CD4-positive, alpha-beta T cell treated with Interleukin-4 for 4 hours (primary cell): Measurements from ENCODE around the gene MXRA7.
A peak's percentile ranks its signal among the peaks of the same experiment; 100 is the strongest.

Experiments
- DNase-seq: peaks from one replicate; pipeline ENCODE4 v3.0.0-alpha.2; 2020

Gene MXRA7

GRCh38 chr17:76691379-76692191 is 19.2 kb downstream of the MXRA7 start:
- DNase-seq, result no peak

GRCh38 chr17:76690596-76691280 is 20.0 kb downstream of the MXRA7 start:
- no peak for DNase-seq

DNA sequence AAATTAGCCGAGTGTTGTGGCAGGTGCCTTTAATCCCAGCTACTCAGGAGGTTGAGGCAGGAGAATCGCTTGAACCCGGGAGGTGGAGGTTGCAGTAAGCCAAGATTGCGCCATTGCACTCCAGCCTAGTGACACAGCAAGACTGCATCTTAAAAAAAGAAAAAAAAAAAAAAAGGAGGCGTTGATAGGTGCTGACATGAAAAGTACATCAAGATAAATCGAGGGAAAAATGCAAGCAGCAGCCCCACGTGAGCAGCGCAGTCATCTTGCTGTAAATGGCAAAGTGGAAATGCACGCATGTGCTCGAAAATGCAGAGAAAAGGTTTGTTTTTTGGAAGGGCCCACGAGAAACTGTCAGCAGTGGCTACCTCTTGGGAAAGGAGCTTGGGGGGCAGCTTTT is 20.9 kb downstream of the MXRA7 start:
- no peak for DNase-seq

GRCh38 chr17:76688165-76688622 is 22.6 kb downstream of the MXRA7 start:
- no peak for DNase-seq

DNA sequence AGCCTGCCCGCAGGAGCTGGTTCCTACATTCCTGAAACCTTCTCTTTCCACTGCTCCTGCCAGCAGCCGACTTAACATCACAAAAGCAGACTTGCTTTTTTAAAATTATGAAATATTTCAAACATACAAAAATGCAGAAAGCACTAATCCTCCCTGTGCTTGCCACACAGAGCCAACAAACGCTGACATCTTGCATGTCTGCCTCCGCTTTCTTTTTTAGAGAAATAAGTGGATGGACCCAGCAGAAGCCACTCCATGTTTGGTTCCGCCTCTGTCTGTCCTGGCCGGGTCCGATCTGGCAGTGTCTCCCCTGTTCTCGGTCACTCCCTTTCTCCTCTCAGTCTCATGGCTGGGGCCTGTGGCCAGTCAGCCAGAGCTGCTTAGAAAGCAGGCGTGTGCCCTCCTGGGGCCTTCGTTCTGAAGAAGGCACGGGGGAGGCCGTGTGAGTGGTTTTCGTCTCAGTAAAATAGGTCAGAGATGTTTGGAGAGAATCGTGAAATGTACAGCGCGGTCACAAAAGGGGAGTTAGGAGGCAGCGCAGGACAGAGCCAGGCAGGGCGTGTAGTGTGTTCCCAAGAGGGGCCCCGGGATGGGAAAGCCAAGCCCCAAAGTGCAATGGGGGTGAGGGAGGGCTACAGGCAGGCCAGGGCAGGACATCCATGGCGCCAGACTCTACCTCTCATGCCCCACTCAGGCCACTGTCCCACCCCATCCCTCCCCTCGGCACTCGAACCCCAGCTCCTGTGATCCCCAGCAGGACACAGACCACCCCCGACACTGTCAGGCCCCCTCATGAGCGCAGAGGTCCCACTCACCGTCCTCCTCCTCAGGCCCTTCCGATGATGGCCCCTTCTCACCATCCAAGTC is 23.2 kb downstream of the MXRA7 start:
- no peak for DNase-seq

DNA sequence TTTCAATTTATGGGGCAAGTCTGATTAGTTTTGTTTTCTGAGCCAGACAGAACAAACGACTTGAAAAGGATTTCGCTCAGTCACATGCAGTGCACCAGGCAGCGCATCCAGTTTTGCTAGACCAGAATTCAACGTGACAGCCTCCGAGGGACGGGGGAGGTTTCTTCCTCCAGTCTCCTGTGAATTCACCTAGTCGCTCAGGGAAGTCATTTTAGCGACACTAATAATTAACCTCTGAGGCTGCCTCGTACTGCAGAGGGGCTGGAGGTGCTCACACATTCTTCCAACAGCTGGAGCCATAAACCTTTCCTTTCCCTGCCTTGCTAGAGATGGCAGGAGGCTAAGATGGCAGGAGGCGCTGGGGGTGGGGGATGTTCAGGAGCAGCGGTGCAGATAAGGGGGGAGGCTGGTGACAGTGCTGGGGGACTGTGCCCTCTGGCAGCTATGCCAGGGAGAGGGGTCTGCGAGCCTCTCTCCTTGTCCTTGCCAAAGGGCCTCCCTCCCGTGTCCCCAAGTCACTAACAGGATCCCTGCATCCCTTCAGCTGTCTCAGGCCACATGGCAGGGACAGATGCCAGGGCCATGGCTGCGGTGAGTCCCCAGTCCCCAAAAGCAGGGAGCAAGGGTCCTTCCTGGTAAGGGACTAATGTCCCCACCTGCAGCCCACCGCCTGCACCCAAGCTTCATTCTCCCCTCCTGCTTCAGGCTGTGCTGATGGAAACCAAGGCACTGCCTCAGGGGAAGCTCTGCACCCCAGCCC is 24.0 kb downstream of the MXRA7 start:
- DNase-seq, result no peak

- DNase-seq, result no peak
Observed at GRCh38 chr17:76685846-76686245, 24.9 kb downstream of the MXRA7 start.

DNA sequence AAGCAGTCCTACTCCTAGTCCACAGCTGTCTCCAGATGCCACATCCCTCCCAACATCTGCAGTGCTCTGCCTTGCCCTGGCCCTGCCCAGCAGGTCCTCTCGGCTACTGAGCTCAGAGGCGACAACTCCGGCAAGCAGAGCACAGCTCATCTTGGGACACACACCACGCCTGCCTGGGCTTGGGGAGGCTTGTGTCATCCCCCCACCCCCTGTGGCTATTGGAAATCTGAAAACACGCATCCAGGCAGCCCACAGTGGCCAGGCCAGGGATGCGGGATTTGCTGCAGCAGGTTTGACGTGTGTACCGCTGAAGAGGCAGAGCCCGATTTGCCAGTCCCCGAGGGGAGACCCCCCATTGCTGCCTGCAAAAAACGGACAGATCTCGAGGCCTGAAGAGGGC is 25.4 kb downstream of the MXRA7 start:
- DNase-seq, result no peak

DNA sequence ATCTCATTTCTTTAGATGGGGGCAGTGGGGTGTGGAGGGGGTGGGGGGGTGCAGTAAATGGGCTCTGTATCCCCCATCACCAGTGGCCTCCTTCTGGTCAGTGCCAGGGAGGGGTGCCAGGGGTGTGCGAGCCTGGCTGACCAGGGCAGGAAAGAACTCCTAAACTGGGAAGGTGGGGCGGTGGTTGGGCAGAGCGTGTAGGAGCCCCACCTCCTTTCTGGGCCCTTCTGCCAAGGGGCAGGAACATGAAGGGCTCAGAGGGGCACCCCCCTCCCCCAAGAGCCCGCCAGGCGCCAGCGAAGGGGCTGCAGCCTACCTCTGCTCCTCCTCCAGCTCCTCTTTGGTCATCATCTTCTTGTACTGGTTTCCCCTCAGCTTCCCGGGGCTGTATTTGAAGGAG is 26.0 kb downstream of the MXRA7 start:
- DNase-seq, result no peak

GRCh38 chr17:76683921-76684745 is 26.6 kb downstream of the MXRA7 start:
- DNase-seq, result no peak

- DNase-seq, result no peak
Observed at GRCh38 chr17:76683011-76683755, 27.6 kb downstream of the MXRA7 start.

DNA sequence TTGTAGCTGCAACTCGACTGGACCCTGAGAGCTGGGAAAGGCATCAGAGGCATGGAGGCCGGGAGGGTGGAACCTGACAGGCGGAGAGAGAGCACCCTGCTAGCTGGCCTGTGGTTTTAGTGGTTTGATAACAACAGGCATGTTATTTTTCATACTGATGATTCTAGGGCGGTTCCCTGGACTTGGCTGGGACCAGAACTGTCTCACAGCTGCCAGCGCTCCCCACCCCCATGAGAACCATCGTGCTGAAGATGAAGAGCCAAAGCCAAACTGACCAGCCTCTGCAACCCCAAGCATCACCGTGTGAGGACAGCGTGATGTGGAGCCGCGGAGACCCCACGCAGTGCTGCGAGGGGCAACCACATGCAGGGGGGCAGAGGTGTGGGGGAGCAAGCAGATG is 28.5 kb downstream of the MXRA7 start:
- no peak for DNase-seq

- DNase-seq, result peak; percentile 67
Observed at GRCh38 chr17:76681222-76682137, 29.3 kb downstream of the MXRA7 start.

GRCh38 chr17:76679239-76679638 is 31.5 kb downstream of the MXRA7 start:
- DNase-seq, result no peak

DNA sequence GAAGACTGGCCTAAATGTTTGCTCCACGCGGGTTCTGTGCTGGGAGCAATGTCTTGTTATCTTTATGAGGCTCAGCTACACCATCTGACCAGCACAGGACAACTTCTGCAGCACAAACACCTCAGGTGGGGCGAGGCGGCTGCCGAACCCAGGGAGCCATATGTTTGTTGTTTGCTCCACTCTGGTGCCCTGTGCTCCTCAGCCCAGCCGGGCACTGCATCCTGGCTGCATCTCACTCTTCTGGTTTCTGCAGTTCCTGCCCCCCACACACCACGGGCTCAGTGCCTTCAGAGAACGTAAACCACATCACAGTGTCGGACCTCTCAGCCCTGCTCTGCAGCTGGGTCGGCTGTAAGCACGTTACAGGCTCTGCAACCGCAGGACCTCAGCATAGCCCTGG is 32.4 kb downstream of the MXRA7 start:
- peak; percentile 43 for DNase-seq

DNA sequence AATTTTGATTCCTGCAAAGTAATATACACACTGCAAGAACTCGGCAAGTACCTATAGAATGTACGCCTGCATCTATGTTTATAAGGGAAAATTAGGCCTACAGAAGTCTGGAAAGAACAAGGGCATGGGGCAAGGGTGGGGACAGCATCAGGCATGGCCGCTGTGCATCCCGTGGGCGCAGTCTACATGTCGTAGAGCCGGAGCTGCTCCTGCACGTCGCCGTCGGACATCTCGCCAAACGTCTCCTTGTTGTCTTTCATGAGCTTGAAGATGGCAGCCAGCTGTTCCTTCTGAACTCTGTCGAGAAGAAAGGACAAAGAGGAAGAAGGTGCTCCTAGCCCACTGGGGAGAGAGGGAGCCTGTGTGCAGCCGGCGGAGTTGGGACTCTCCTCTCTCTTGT is 33.4 kb downstream of the MXRA7 start:
- DNase-seq, result no peak

DNA sequence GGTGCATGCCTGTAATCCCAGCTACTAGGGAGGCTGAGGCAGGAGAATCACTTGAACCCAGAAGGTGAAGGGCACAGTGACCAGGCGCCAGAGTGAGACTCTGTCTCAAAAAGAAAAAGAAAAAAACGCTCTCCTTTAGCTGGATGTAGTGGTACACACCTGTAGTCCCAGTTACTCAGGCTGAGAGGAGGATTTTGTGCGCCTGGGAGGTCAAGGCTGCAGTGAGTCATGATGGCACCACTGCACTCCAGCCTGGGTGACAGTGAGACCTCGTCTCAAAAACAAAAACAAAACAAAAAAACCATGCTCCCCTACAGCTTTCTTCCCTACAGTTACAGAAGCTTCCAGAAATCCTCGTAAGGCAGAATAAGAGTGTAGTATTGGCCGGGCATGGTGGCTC is 34.1 kb downstream of the MXRA7 start:
- no peak for DNase-seq

DNA sequence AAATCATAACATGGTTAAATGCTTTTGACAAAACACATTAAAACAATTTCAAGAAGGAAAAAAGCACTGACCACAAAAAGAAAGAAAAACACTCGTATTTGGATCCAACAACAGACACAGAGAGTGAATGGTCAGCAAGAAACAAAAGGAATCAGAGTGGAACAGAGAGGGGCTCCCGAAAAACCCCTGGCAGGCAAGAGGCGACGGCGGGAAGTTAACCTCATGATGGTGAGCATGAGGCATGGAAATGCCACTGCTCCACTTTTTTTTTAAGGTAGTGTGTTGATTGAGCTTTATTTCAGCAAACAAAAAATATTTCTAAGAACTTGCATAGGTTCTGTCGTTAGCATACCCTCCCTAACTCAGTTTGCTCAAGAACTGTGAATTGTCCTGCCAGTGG is 35.1 kb downstream of the MXRA7 start:
- DNase-seq, result no peak

GRCh38 chr17:76674600-76674999 is 36.2 kb downstream of the MXRA7 start:
- DNase-seq, result no peak

DNA sequence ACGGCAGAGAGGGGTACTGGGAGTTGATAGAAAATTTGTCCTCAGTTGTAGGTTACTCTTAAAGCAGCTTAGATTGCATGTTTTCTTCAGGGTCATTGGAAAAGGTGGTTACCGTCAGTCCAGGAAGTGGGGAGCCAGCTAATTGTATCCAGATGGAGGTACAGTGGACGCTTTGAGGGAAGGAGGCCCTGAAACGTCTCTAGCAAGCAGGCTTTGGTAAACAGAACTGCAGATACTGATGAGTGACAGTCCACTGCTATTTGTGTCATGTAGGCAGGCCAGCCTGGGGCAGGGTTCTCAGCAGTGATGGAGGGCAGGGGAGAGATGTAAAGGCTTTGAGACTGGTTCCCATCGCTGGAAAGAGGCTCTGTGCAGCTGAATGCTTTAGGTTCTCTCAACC is 37.0 kb downstream of the MXRA7 start:
- DNase-seq, result no peak
